NCI-H524 (cell line): Measurements from ENCODE around the gene AVPR2.
A peak's percentile ranks its signal among the peaks of the same experiment; 100 is the strongest.

Experiments used
- DNase-seq, 2 experiments: peaks; one replicate each; lab custom pipeline; 2025; lab: John Stamatoyannopoulos, UW

AVPR2 gene

GRCh38 chrX:153885968-153886903, 18.2 kb upstream of the AVPR2 start, which contains the start of gene L1CAM:
Gene L1CAM (minus strand): TSS chrX:153886173. CDS start chrX:153875836, 10,337 bp downstream.
- DNase-seq = no peak

- no peak for DNase-seq
These were observed 17.6 kb upstream of the AVPR2 start for GRCh38 chrX:153886915-153887314.

- no peak for DNase-seq
These were observed 17.1 kb upstream of the AVPR2 start for GRCh38 chrX:153887385-153887784.

GRCh38 chrX:153888344-153888743, 16.1 kb upstream of the AVPR2 start:
- no peak for DNase-seq

- DNase-seq = no peak
These were observed 15.3 kb upstream of the AVPR2 start for GRCh38 chrX:153889123-153889522.

- peak; percentile 83 to 92 for DNase-seq
These were observed 6.6 kb upstream of the AVPR2 start for GRCh38 chrX:153897899-153898298.

- peak; percentile 70 to 88 for DNase-seq
These were observed 3.4 kb upstream of the AVPR2 start for GRCh38 chrX:153900831-153901752.

GRCh38 chrX:153901753-153902140, 2.7 kb upstream of the AVPR2 start:
- DNase-seq = peak in 1 of 2 experiments; percentile 50

- DNase-seq = no peak
These were observed 2.1 kb upstream of the AVPR2 start for GRCh38 chrX:153902385-153902784.

- DNase-seq = no peak
These were observed 1.1 kb upstream of the AVPR2 start for GRCh38 chrX:153903238-153903980.

- peak; percentile 73 to 87 for DNase-seq
These were observed 1.1 kb downstream of the AVPR2 start for GRCh38 chrX:153905481-153906095.

GRCh38 chrX:153906126-153906917, 1.8 kb downstream of the AVPR2 start:
- no peak for DNase-seq

- no peak for DNase-seq
These were observed 3.0 kb downstream of the AVPR2 start for GRCh38 chrX:153907456-153907855.

- peak; percentile 70 to 77 for DNase-seq
These were observed 3.9 kb downstream of the AVPR2 start for GRCh38 chrX:153908219-153908860.

GRCh38 chrX:153909024-153909979, 4.8 kb downstream of the AVPR2 start:
- peak; percentile 73 to 86 for DNase-seq

- no peak for DNase-seq
These were observed 5.5 kb downstream of the AVPR2 start for GRCh38 chrX:153909980-153910360.

GRCh38 chrX:153910446-153910845, 6.0 kb downstream of the AVPR2 start:
- no peak for DNase-seq

- DNase-seq = no peak
These were observed 7.3 kb downstream of the AVPR2 start for GRCh38 chrX:153911798-153912197.

- no peak for DNase-seq
These were observed 8.7 kb downstream of the AVPR2 start for GRCh38 chrX:153913211-153913610.
